SK-N-SH (cell line): ENCODE data around the gene PRCC.

Experiments
- CHD2 ChIP-seq: fragments of 150-350 bp; IDR thresholded peaks from 2 replicates; pipeline ENCODE4 v1.6.1; 2018; ENCODE audit warnings: low read length; ENCODE audit not compliant: partially characterized antibody
- CTCF ChIP-seq: fragments of 200-600 bp; sonication (generic); IDR thresholded peaks from 2 replicates; pipeline ENCODE4 v1.6.1; 2017; ENCODE audit warnings: antibody characterized with exemption, mild to moderate bottlenecking, moderate library complexity
- EP300 ChIP-seq, 2 experiments: IDR thresholded peaks; 2 replicates each; pipeline versions ENCODE4 v1.4.0 to v1.6.1; 2012; ENCODE audit warnings: borderline replicate concordance in 1 of 2, low read depth in 1 of 2, low read length in 1 of 2
- EZH2phosphoT487 ChIP-seq: fragments of 200-600 bp; sonication (generic); IDR thresholded peaks from 2 replicates; pipeline ENCODE4 v1.6.1; 2017; ENCODE audit warnings: low read depth, mixed run types, mild to moderate bottlenecking, antibody characterized with exemption, moderate library complexity, borderline replicate concordance
- GATA2 ChIP-seq: sonication (generic); formaldehyde crosslinking; IDR thresholded peaks from 2 replicates; pipeline ENCODE4 v1.5.0; 2020; ENCODE audit warnings: mild to moderate bottlenecking, missing genetic modification reagents
- IRF3 ChIP-seq: fragments of 150-350 bp; IDR thresholded peaks from 2 replicates; pipeline ENCODE4 v1.6.1; 2016; ENCODE audit warnings: mild to moderate bottlenecking, low read depth, low read length
- MEF2A ChIP-seq: IDR thresholded peaks from 2 replicates; pipeline ENCODE4 v1.4.0; 2012; ENCODE audit warnings: low read depth, borderline replicate concordance
- MXI1 ChIP-seq: IDR thresholded peaks from 2 replicates; pipeline ENCODE4 v1.6.1; 2012; ENCODE audit warnings: mild to moderate bottlenecking, low read depth, low read length, improper control_type of control experiment
- RAD21 ChIP-seq: IDR thresholded peaks from 2 replicates; pipeline ENCODE4 v1.6.1; 2012; ENCODE audit warnings: mild to moderate bottlenecking, low read length
- REST ChIP-seq: IDR thresholded peaks from 2 replicates; pipeline ENCODE4 v1.6.1; 2012; ENCODE audit warnings: mild to moderate bottlenecking, low read depth, low read length, moderate library complexity
- TAF1 ChIP-seq: IDR thresholded peaks from 2 replicates; pipeline ENCODE4 v1.6.1; 2012; ENCODE audit warnings: low read depth, mild to moderate bottlenecking, low read length, moderate library complexity, borderline replicate concordance
- USF2 ChIP-seq: fragments of 150-350 bp; IDR thresholded peaks from 2 replicates; pipeline ENCODE4 v1.6.1; 2017; ENCODE audit warnings: antibody characterized with exemption, low read length, low read depth, borderline replicate concordance

GRCh38 chr1:156749419-156750118 lies 17.8 kb upstream of the PRCC start:
- no peak for TF ChIP-seq MEF2A
- TF ChIP-seq CHD2, result no peak
- TF ChIP-seq CTCF, result no peak
- no peak for TF ChIP-seq EP300 (IDR thresholded peaks at IDR 0.05; ENCODE audit: borderline replicate concordance in 1 of 2, low read depth in 1 of 2, low read length in 1 of 2)
- TF ChIP-seq GATA2 (CRISPR knock-in tag), result no peak
- TF ChIP-seq USF2, result no peak
- no peak for TF ChIP-seq IRF3
- no peak for TF ChIP-seq TAF1
- TF ChIP-seq RAD21, result no peak
- TF ChIP-seq MXI1, result no peak
- TF ChIP-seq EZH2phosphoT487, result no peak
- no peak for TF ChIP-seq REST
